Brain microvascular endothelial cell (primary cell): ENCODE data around the gene ABT1.

Experiments used
- DNase-seq: peaks from one replicate; pipeline ENCODE4 v3.0.0-alpha.2; 2020
- H3K27ac ChIP-seq: fragments of 250-450 bp; sonication (Bioruptor Pico); 2 replicates; pipeline ENCODE4 v1.5.1; 2020; ENCODE audit warnings: mild to moderate bottlenecking, moderate library complexity
- H3K27me3 ChIP-seq: fragments of 250-450 bp; sonication (Bioruptor Pico); replicated peaks from 2 replicates; pipeline ENCODE4 v1.5.1; 2020; ENCODE audit warnings: mild to moderate bottlenecking
- H3K36me3 ChIP-seq: fragments of 250-450 bp; sonication (Bioruptor Pico); replicated peaks from 2 replicates; pipeline ENCODE4 v1.5.1; 2020; ENCODE audit warnings: mild to moderate bottlenecking
- H3K4me3 ChIP-seq: 2 replicates; pipeline ENCODE4 v1.5.1; 2011; ENCODE audit warnings: low read depth, mild to moderate bottlenecking, control low read depth, low read length, moderate library complexity
- CTCF ChIP-seq: IDR thresholded peaks from 2 replicates; pipeline ENCODE4 v1.5.1; 2011; ENCODE audit warnings: low read depth, mild to moderate bottlenecking, moderate library complexity, low read length, control low read depth, inconsistent platforms; ENCODE audit errors: missing control alignments
- in situ Hi-C: cut with HindIII; loops from 2 replicates; pipeline ENCODE4 v1.10.0; 2017; ENCODE audit warnings: low sequenced_read_pairs, low pct_ligation_motif_present

Gene ABT1

DNA sequence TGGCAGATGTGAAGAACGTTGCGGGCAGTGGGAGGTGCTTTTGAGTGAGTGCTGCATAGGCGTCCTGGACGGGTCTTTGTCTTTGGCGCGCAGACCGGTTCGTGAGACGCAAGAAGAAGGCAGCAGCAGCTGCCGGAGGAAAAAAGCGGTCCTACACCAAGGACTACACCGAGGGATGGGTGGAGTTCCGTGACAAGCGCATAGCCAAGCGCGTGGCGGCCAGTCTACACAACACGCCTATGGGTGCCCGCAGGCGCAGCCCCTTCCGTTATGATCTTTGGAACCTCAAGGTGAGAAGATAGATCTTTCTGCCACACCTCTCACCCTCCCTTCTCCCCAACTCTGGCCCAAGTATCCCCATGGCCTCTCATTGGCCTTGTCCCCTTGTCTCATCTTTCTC is 1.1 kb downstream of the ABT1 start:
- DNase-seq: no peak
- in situ Hi-C loops: no loop called here
- peak overlapping the region; percentile 83 for H3K27ac ChIP-seq
- no peak for TF ChIP-seq CTCF
- peak overlapping the region; percentile 100 for H3K4me3 ChIP-seq
- no peaks in the 10 kb centered on the region for H3K27me3 ChIP-seq
- H3K36me3 ChIP-seq: peaks cover 11% of the 10 kb centered on the region

DNA sequence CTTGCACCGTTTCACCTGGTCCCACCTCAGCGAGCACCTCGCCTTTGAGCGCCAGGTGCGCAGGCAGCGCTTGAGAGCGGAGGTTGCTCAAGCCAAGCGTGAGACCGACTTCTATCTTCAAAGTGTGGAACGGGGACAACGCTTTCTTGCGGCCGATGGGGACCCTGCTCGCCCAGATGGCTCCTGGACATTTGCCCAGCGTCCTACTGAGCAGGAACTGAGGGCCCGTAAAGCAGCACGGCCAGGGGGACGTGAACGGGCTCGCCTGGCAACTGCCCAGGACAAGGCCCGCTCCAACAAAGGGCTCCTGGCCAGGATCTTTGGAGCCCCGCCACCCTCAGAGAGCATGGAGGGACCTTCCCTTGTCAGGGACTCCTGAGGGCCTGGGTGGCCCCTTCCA is 1.5 kb downstream of the ABT1 start:
- H3K27me3 ChIP-seq: no peaks in the 10 kb centered on the region
- peak overlapping the region; percentile 100 for H3K4me3 ChIP-seq
- DNase-seq: no peak
- no peak for TF ChIP-seq CTCF
- peaks cover 11% of the 10 kb centered on the region for H3K36me3 ChIP-seq
- in situ Hi-C loops: no loop called here
- H3K27ac ChIP-seq: no peak overlapping the region

DNA sequence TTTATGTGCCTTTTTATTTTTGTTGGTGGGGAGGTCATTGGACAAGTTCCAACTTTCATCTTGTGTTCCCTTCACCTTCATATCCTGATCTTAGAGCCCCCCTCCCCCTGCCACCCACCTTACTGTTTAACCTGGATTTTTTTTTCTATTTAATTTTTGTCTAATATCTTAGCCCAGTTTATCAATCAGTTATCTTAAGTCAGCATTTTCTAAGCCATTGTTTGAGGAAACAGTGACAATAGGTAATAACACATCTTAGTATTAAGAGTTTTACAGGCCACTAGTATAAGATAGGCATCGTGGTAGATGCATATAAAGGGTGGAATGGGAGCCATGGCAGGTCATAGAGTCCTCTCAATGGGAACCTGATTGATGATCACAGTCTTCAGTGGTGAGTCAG is 2.4 kb downstream of the ABT1 start:
- in situ Hi-C loops: no loop called here
- no peaks in the 10 kb centered on the region for H3K27me3 ChIP-seq
- no peak overlapping the region for H3K4me3 ChIP-seq
- H3K36me3 ChIP-seq: peaks cover 11% of the 10 kb centered on the region
- no peak for TF ChIP-seq CTCF
- H3K27ac ChIP-seq: no peak overlapping the region
- no peak for DNase-seq

GRCh38 chr6:26599591-26599990 is 2.8 kb downstream of the ABT1 start:
- no peak overlapping the region for H3K27ac ChIP-seq
- DNase-seq: no peak

DNA sequence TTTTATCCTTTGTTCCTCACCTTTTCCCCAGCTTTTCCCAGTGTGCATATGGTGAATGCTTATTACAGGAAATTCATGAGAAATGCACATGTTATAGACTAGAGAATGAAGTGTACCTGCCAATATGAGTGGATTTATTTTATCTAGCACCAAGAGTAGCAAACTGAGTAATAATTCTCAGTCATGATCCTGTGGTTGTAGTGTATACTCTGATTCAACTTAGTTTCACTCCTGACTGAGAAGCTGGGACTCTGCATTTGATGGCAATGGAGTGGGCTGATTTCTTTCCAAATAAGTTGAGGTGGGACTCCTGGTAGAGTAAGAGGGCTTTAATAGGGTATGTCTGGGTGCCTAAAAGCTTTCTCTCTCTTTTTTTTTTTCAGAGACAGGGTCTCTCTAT is 4.0 kb downstream of the ABT1 start:
- H3K36me3 ChIP-seq: peaks cover 11% of the 10 kb centered on the region
- no peak overlapping the region for H3K4me3 ChIP-seq
- H3K27ac ChIP-seq: no peak overlapping the region
- DNase-seq: no peak
- H3K27me3 ChIP-seq: no peaks in the 10 kb centered on the region
- no peak for TF ChIP-seq CTCF
- in situ Hi-C loops: no loop called here

More at GRCh38 chr6:26599591-26599990, 2.8 kb downstream of the ABT1 start:
- H3K27me3 ChIP-seq: no peaks in the 10 kb centered on the region
- in situ Hi-C loops: no loop called here
- TF ChIP-seq CTCF: no peak
- H3K36me3 ChIP-seq: peaks cover 11% of the 10 kb centered on the region
- H3K4me3 ChIP-seq: no peak overlapping the region

DNA sequence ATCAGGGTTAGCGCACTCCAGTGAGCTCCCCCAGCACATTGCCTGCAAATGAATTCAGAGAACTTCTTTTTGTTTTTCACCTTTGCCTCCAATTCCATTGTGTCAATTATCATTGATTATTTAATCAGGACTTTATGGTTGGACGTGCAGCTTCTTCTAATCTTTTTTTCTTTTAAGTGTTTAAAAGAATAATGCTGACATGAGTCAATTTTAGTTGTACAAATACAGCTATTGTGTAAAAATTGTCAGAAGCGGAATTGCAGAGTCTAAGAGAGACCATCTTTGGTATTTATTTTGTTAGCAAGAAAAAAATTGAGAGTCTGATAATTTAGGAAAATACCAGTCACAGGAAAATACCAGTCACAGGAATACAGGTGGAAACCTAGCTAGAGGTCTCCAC is 5.5 kb downstream of the ABT1 start:
- in situ Hi-C loops: no loop called here
- no peak for TF ChIP-seq CTCF
- no peak overlapping the region for H3K4me3 ChIP-seq

More for the DNA sequence above, 5.5 kb downstream of the ABT1 start:
- peaks cover 11% of the 10 kb centered on the region for H3K36me3 ChIP-seq
- DNase-seq: no peak
- H3K27ac ChIP-seq: no peak overlapping the region
- H3K27me3 ChIP-seq: no peaks in the 10 kb centered on the region
